ENCODE data around the gene TRMT1.

The TRMT1 gene

GRCh38 chr19:13057147-13057572, 59.4 kb downstream of the TRMT1 start:
- no peak overlapping the region for H3K27ac ChIP-seq (replicated peaks)
- DNase-seq (ENCODE audit: low read depth in 1 of 2, low spot score in 1 of 2), result no peak
- no peak overlapping the region for H3K4me3 ChIP-seq (replicated peaks; ENCODE audit: insufficient read depth, low read length)
- no peaks in the 10 kb centered on the region for H3K27me3 ChIP-seq (ENCODE audit: insufficient read depth, poor library complexity, severe bottlenecking)
- no peak for TF ChIP-seq CTCF (IDR thresholded peaks at IDR 0.05; ENCODE audit: insufficient read depth, low read length)

- Histone ChIP-seq H3K4me3 (replicated peaks; ENCODE audit: insufficient read depth, low read length) (no peak overlapping the region), H3K27me3 (ENCODE audit: insufficient read depth, poor library complexity, severe bottlenecking) (no peaks in the 10 kb centered on the region), H3K27ac (replicated peaks) (no peak overlapping the region)
- no peak for TF ChIP-seq CTCF (IDR thresholded peaks at IDR 0.05; ENCODE audit: insufficient read depth, low read length)
- no peak for TF ChIP-seq SPI1 (IDR thresholded peaks at IDR 0.05; ENCODE audit: borderline replicate concordance, low read depth)
- no peak for TF ChIP-seq REST (IDR thresholded peaks at IDR 0.05; ENCODE audit: insufficient replicate concordance, low read depth)
- TF ChIP-seq GABPA (IDR thresholded peaks at IDR 0.05; ENCODE audit: low read depth), result no peak
- TF ChIP-seq POLR2AphosphoS5 (IDR thresholded peaks at IDR 0.05; ENCODE audit: low read depth), result no peak
- DNase-seq (ENCODE audit: low read depth in 1 of 2, low spot score in 1 of 2), result no peak
These were observed 60.4 kb downstream of the TRMT1 start for GRCh38 chr19:13056052-13056660.

- no peak overlapping the region for H3K27ac ChIP-seq (replicated peaks)
- no peak for DNase-seq (ENCODE audit: low read depth in 1 of 2, low spot score in 1 of 2)
- H3K27me3 ChIP-seq (ENCODE audit: insufficient read depth, poor library complexity, severe bottlenecking), result no peaks in the 10 kb centered on the region
- TF ChIP-seq POLR2AphosphoS5 (IDR thresholded peaks at IDR 0.05; ENCODE audit: low read depth) (no peak), CTCF (IDR thresholded peaks at IDR 0.05; ENCODE audit: insufficient read depth, low read length) (no peak), GABPA (IDR thresholded peaks at IDR 0.05; ENCODE audit: low read depth) (no peak), SPI1 (IDR thresholded peaks at IDR 0.05; ENCODE audit: borderline replicate concordance, low read depth) (no peak), REST (IDR thresholded peaks at IDR 0.05; ENCODE audit: insufficient replicate concordance, low read depth) (no peak)
- H3K4me3 ChIP-seq (replicated peaks; ENCODE audit: insufficient read depth, low read length), result no peak overlapping the region
These were observed 61.1 kb downstream of the TRMT1 start for GRCh38 chr19:13055213-13056051.

Data from HL-60 (cell line).